GM12874 (cell line): Measurements from ENCODE around the gene BCL11B.

Experiments
- CTCF ChIP-seq: IDR thresholded peaks from 2 replicates; pipeline ENCODE4 v1.5.1; 2011; ENCODE audit warnings: low read depth, mild to moderate bottlenecking, control low read depth, low read length, moderate library complexity; ENCODE audit not compliant: insufficient read depth

The BCL11B gene

GRCh38 chr14:99224948-99225347, 47.0 kb downstream of the BCL11B start:
- no peak for TF ChIP-seq CTCF

GRCh38 chr14:99224116-99224910, 47.7 kb downstream of the BCL11B start:
- no peak for TF ChIP-seq CTCF

- TF ChIP-seq CTCF: no peak
Observed at GRCh38 chr14:99221445-99221844, 50.6 kb downstream of the BCL11B start.

GRCh38 chr14:99217066-99217955, 54.7 kb downstream of the BCL11B start:
- TF ChIP-seq CTCF: no peak

GRCh38 chr14:99216191-99216590, 55.8 kb downstream of the BCL11B start:
- no peak for TF ChIP-seq CTCF

GRCh38 chr14:99215277-99215676, 56.7 kb downstream of the BCL11B start:
- no peak for TF ChIP-seq CTCF

GRCh38 chr14:99214701-99215100, 57.3 kb downstream of the BCL11B start:
- no peak for TF ChIP-seq CTCF
